H1 (cell line): ENCODE measurements around the gene APOL1. TPM values are rescaled to one million over a fixed set of nuclear protein-coding genes. Genes with fewer than 3 reads are reported as not detected.
A peak's percentile ranks its signal among the peaks of the same experiment; 100 is the strongest.

ENCODE experiments used
- CTCF ChIA-PET: fragments of 300-600 bp; sonication (Branson Sonifier 250); formaldehyde crosslinking; loops from one replicate; lab custom pipeline; 2021; ENCODE audit not compliant: partially characterized antibody; lab: Charles Lee
- POLR2A ChIA-PET: fragments of 300-600 bp; sonication (Branson Sonifier 250); formaldehyde crosslinking; loops from one replicate; lab custom pipeline; 2021; ENCODE audit warnings: inconsistent platforms; ENCODE audit not compliant: partially characterized antibody; lab: Charles Lee
- DNase-seq, 2 experiments: peaks; one replicate each; pipeline versions ENCODE4 v3.0.0 to v3.0.0-alpha.2; 2010 to 2022; ENCODE audit warnings: low spot score in 2 of 2, low read depth in 1 of 2, mixed read lengths in 1 of 2
- FAIRE-seq: peaks from 2 replicates; lab custom pipeline; 2011; peaks lifted over from hg19 to GRCh38; lab: Jason Lieb, UNC
- H2AFZ ChIP-seq: 2 replicates; pipeline ENCODE4 v1.8.1; 2012; ENCODE audit warnings: low read length, inconsistent platforms
- H2AK5ac ChIP-seq: 2 replicates; pipeline ENCODE4 v1.6.1; 2013; ENCODE audit warnings: low read depth, low read length
- H2BK120ac ChIP-seq: replicated peaks from 2 replicates; pipeline ENCODE3; 2013; ENCODE audit warnings: low read depth, low read length, inconsistent platforms
- H2BK12ac ChIP-seq: 2 replicates; pipeline ENCODE4 v1.6.1; 2013; ENCODE audit warnings: low read depth, low read length
- H2BK15ac ChIP-seq: 2 replicates; pipeline ENCODE4 v1.6.1; 2013; ENCODE audit warnings: low read length
- H2BK20ac ChIP-seq: 2 replicates; pipeline ENCODE4 v1.6.1; 2013; ENCODE audit warnings: low read length
- H2BK5ac ChIP-seq: 2 replicates; pipeline ENCODE4 v1.6.1; 2013; ENCODE audit warnings: low read depth, low read length
- H3K14ac ChIP-seq: 2 replicates; pipeline ENCODE4 v1.6.1; 2013; ENCODE audit warnings: inconsistent platforms; ENCODE audit not compliant: insufficient read length
- H3K18ac ChIP-seq: 2 replicates; pipeline ENCODE4 v1.6.1; 2013; ENCODE audit warnings: low read length; ENCODE audit errors: extremely low read depth
- H3K23ac ChIP-seq: 2 replicates; pipeline ENCODE4 v1.6.1; 2013; ENCODE audit warnings: inconsistent platforms; ENCODE audit not compliant: insufficient read length
- H3K23me2 ChIP-seq: 2 replicates; pipeline ENCODE4 v1.6.1; 2013; ENCODE audit warnings: low read depth, low read length
- H3K27ac ChIP-seq: 2 replicates; pipeline ENCODE4 v1.6.1; 2011; ENCODE audit warnings: low read depth, low read length, inconsistent platforms
- H3K27me3 ChIP-seq, 4 experiments: replicated peaks in 1 of 4; 1 replicate in 1 of 4; 2 replicates in 3 of 4; pipeline versions ENCODE4 v1.6.1 to v1.8.1; 2011 to 2013; ENCODE audit warnings: low read length in 3 of 4, mild to moderate bottlenecking in 3 of 4, inconsistent platforms in 2 of 4, mixed read lengths in 2 of 4, moderate library complexity in 1 of 4; ENCODE audit not compliant: control insufficient read depth in 3 of 4, insufficient read depth in 3 of 4; ENCODE audit errors: extremely low read depth in 1 of 4
- H3K36me3 ChIP-seq, 4 experiments: 2 replicates each; pipeline versions ENCODE4 v1.6.1 to v1.8.1; 2011 to 2013; ENCODE audit warnings: mild to moderate bottlenecking in 4 of 4, low read length in 3 of 4, moderate library complexity in 2 of 4, control low read depth in 1 of 4, inconsistent platforms in 1 of 4; ENCODE audit not compliant: insufficient read depth in 4 of 4, control insufficient read depth in 2 of 4
- H3K4ac ChIP-seq: replicated peaks from 2 replicates; pipeline ENCODE3; 2013; ENCODE audit warnings: low read length, low read depth, mixed read lengths, inconsistent platforms; ENCODE audit not compliant: insufficient read length
- H3K4me1 ChIP-seq, 4 experiments: replicated peaks in 1 of 4; 1 replicate in 1 of 4; 2 replicates in 3 of 4; pipeline versions ENCODE4 v1.6.1 to v1.8.1; 2011 to 2013; ENCODE audit warnings: low read length in 3 of 4, inconsistent platforms in 2 of 4, mixed read lengths in 1 of 4; ENCODE audit not compliant: insufficient read depth in 4 of 4, control insufficient read depth in 3 of 4
- H3K4me2 ChIP-seq, 2 experiments: 2 replicates each; pipeline versions ENCODE4 v1.6.1 to v1.8.1; 2011 to 2013; ENCODE audit warnings: low read depth in 2 of 2, low read length in 2 of 2, control low read depth in 1 of 2, inconsistent platforms in 1 of 2, mild to moderate bottlenecking in 1 of 2; ENCODE audit not compliant: insufficient read depth in 1 of 2
- H3K4me3 ChIP-seq, 4 experiments: fragments of 200-600, 300-600 bp in 1 of 4; sonication (generic), shearing (Covaris generic), sonication (Bioruptor Twin) in 1 of 4; 2 replicates each; pipeline versions ENCODE4 v1.5.1 to v1.8.1; 2011 to 2016; ENCODE audit warnings: low read length in 4 of 4, low read depth in 3 of 4, control low read depth in 2 of 4, inconsistent platforms in 2 of 4, mild to moderate bottlenecking in 2 of 4, mixed read lengths in 1 of 4, moderate library complexity in 1 of 4; ENCODE audit not compliant: insufficient read depth in 2 of 4; ENCODE audit errors: extremely low read depth in 1 of 4
- H3K56ac ChIP-seq: replicated peaks from 2 replicates; pipeline ENCODE3; 2013; ENCODE audit warnings: low read depth, mild to moderate bottlenecking, mixed read lengths, low read length, inconsistent platforms; ENCODE audit not compliant: insufficient read length
- H3K79me1 ChIP-seq: 2 replicates; pipeline ENCODE4 v1.6.1; 2013; ENCODE audit warnings: low read depth, low read length, control low read depth
- H3K79me2 ChIP-seq, 2 experiments: 2 replicates each; pipeline versions ENCODE4 v1.6.1 to v1.8.1; 2012 to 2013; ENCODE audit warnings: low read length in 2 of 2, mild to moderate bottlenecking in 2 of 2, inconsistent platforms in 1 of 2; ENCODE audit not compliant: insufficient read depth in 2 of 2, control insufficient read depth in 1 of 2
- H3K9ac ChIP-seq, 4 experiments: replicated peaks in 1 of 4; 1 replicate in 1 of 4; 2 replicates in 3 of 4; pipeline versions ENCODE4 v1.6.1 to v1.8.1; 2011 to 2013; ENCODE audit warnings: low read depth in 3 of 4, low read length in 3 of 4, control low read depth in 2 of 4, mild to moderate bottlenecking in 2 of 4, moderate library complexity in 2 of 4, inconsistent platforms in 1 of 4; ENCODE audit errors: extremely low read depth in 1 of 4
- H3K9me3 ChIP-seq, 2 experiments: 2 replicates each; pipeline versions ENCODE4 v1.6.1 to v1.8.1; 2012 to 2013; ENCODE audit warnings: mild to moderate bottlenecking in 2 of 2, moderate library complexity in 2 of 2, control low read depth in 1 of 2, inconsistent platforms in 1 of 2, low read depth in 1 of 2, low read length in 1 of 2, mixed read lengths in 1 of 2; ENCODE audit not compliant: insufficient read depth in 2 of 2
- H4K20me1 ChIP-seq, 2 experiments: replicated peaks in 1 of 2; 2 replicates each; pipeline versions ENCODE3 to v1.8.1; 2011 to 2013; ENCODE audit warnings: inconsistent platforms in 2 of 2, low read length in 2 of 2, mild to moderate bottlenecking in 1 of 2; ENCODE audit not compliant: insufficient read depth in 2 of 2, control insufficient read depth in 1 of 2
- H4K5ac ChIP-seq: 2 replicates; pipeline ENCODE4 v1.6.1; 2013; ENCODE audit warnings: low read length, low read depth, mixed read lengths, inconsistent platforms; ENCODE audit not compliant: insufficient read length
- H4K8ac ChIP-seq: 2 replicates; pipeline ENCODE4 v1.8.0; 2013; ENCODE audit warnings: mild to moderate bottlenecking, moderate library complexity, low read length, inconsistent platforms; ENCODE audit not compliant: insufficient read depth; ENCODE audit errors: extremely low read depth
- H4K91ac ChIP-seq: replicated peaks from 2 replicates; pipeline ENCODE3; 2013; ENCODE audit warnings: low read length, mixed read lengths, inconsistent platforms; ENCODE audit not compliant: insufficient read length
- BCL11A ChIP-seq, 2 experiments: IDR thresholded peaks; one replicate each; pipeline ENCODE4 v1.6.1; 2011; ENCODE audit warnings: low read depth in 2 of 2, low read length in 2 of 2, mild to moderate bottlenecking in 2 of 2
- CTBP2 ChIP-seq: IDR thresholded peaks from 2 replicates; pipeline ENCODE4 v1.7.0; 2011; ENCODE audit warnings: borderline replicate concordance, mild to moderate bottlenecking, moderate library complexity, mixed read lengths, low read length; ENCODE audit not compliant: insufficient read depth, insufficient read length
- HDAC6 ChIP-seq: IDR thresholded peaks from one replicate; pipeline ENCODE4 v1.7.1; 2012; ENCODE audit warnings: low read depth, mild to moderate bottlenecking, inconsistent platforms, low read length, moderate library complexity
- POU5F1 ChIP-seq: IDR thresholded peaks from 2 replicates; pipeline ENCODE4 v1.6.1; 2011; ENCODE audit warnings: low read depth, mild to moderate bottlenecking, low read length, moderate library complexity
- RAD21 ChIP-seq, 2 experiments: IDR thresholded peaks in 1 of 2; conservative IDR thresholded peaks in 1 of 2; 2 replicates each; pipeline ENCODE4 v1.6.1; 2011; ENCODE audit warnings: low read depth in 2 of 2, low read length in 2 of 2, improper control_type of control experiment in 1 of 2, inconsistent platforms in 1 of 2, mild to moderate bottlenecking in 1 of 2, moderate library complexity in 1 of 2
- RXRA ChIP-seq: IDR thresholded peaks from 2 replicates; pipeline ENCODE4 v1.6.1; 2011; ENCODE audit warnings: low read depth, mild to moderate bottlenecking, low read length, moderate library complexity; ENCODE audit not compliant: insufficient read depth
- SAP30 ChIP-seq: fragments of 300-600 bp; sonication (generic); IDR thresholded peaks from 2 replicates; pipeline ENCODE4 v1.7.1; 2012; ENCODE audit warnings: low read length, moderate library complexity, mild to moderate bottlenecking, inconsistent platforms; ENCODE audit not compliant: insufficient read depth, insufficient replicate concordance
- SP2 ChIP-seq: IDR thresholded peaks from 2 replicates; pipeline ENCODE4 v1.6.1; 2012; ENCODE audit warnings: mild to moderate bottlenecking, low read length, inconsistent platforms
- SUZ12 ChIP-seq: fragments of 200-600 bp; sonication (generic); IDR thresholded peaks from 2 replicates; pipeline ENCODE4 v1.6.1; 2012; ENCODE audit warnings: mild to moderate bottlenecking, inconsistent platforms, low read length, moderate library complexity, mixed read lengths
- WGBS, 2 experiments: shearing (Covaris generic) in 1 of 2; methylation state at CpG; one replicate each; pipeline versions ENCODE4 v1.1.6 to v1.1.7; 2013 to 2015; ENCODE audit warnings: low lambda C conversion rate in 2 of 2, mixed read lengths in 2 of 2, inconsistent platforms in 1 of 2, low coverage in 1 of 2, missing lambda C conversion rate in 1 of 2; ENCODE audit not compliant: insufficient replicate concordance in 2 of 2, insufficient coverage in 1 of 2, insufficient read length in 1 of 2; ENCODE audit errors: extremely low coverage in 1 of 2, missing lambda C conversion rate in 1 of 2; 5-methylcytosine and 5-hydroxymethylcytosine counted together
- polyA plus RNA-seq, 7 experiments: library from polyadenylated mRNA; depleted of rRNA in 3 of 7; stranded (reverse) in 5 of 7; unstranded in 2 of 7; fragments of >200 nt in 5 of 7; fragments of 200-250 nt in 2 of 7; gene quantifications; 1 replicate in 5 of 7; 2 replicates in 1 of 7; 4 replicates in 1 of 7; pipeline versions ENCODE4 v1.2.1 to v1.2.3, GENCODE V29; 2011 to 2013; ENCODE audit warnings: missing spikeins in 2 of 7, mixed read lengths in 2 of 7
- total RNA-seq: library from RNA; stranded (reverse); fragmentation: NEBNext Ultra II Directional; extraction: Animal tissue kit (Norgen Biotek cat#: 25700); gene quantifications from 2 replicates; pipeline ENCODE4 v1.2.1, GENCODE V29; 2021
- TF ChIP-seq, protein P1 (sequence below): IDR thresholded peaks from 2 replicates; pipeline ENCODE4 v1.6.1; 2011; ENCODE audit warnings: low read length, improper control_type of control experiment

APOL1 gene
- total and polyA plus RNA-seq, 2 of the 8 experiments (the other 6 are each of a cell fraction or from before 2014, with no cell fraction given), result not detected

DNA sequence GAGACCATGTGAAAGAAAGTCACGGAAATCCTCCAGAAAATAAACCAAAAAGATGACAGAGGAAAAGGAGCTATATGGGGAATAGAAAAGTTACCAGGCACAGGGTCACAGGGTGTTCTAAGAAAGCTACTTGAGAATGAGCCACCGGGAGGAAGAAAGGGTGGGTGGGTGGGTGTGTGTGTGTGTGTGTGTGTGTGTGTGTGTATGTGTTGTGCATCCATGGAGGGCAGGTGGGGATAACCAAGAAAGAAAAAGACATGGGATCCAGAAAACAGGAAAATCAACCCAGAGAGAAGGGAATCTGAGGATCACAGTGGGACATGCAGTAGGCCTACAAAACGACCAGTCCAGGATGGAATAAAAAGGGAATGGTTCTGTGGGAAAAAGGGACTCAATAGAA is 17.3 kb upstream of the APOL1 start:
- Histone ChIP-seq H2BK15ac (no peak overlapping the region), H3K79me2 (peaks cover 0 to 5% of the 10 kb centered on the region in 2 experiments; a peak in 1 of 4 replicates), H3K4me3 (no peak overlapping the region), H3K4ac (no peak overlapping the region), H4K8ac (no peak overlapping the region), H3K4me1 (peaks cover 0 to 16% (median 9%) of the 10 kb centered on the region in 4 experiments; a peak in 6 of 7 replicates), H2BK12ac (no peak overlapping the region), H2AFZ (no peak overlapping the region), H2BK20ac (no peak overlapping the region), H3K23ac (no peak overlapping the region), H2BK5ac (no peak overlapping the region), H2BK120ac (no peak overlapping the region), H2AK5ac (no peak overlapping the region), H3K18ac (no peak overlapping the region), H3K23me2 (peaks cover 3% of the 10 kb centered on the region), H3K56ac (peak overlapping the region; percentile 64), H4K20me1 (no peaks in the 10 kb centered on the region), H4K5ac (no peak overlapping the region), H3K14ac (no peak overlapping the region), H3K27ac (no peak overlapping the region), H3K4me2 (no peak overlapping the region), H3K36me3 (peaks cover 0 to under 1% (median 0%) of the 10 kb centered on the region in 4 experiments; a peak in 1 of 8 replicates), H3K9ac (no peak overlapping the region), H3K9me3 (no peaks in the 10 kb centered on the region), H3K27me3 (no peaks in the 10 kb centered on the region), H3K79me1 (no peaks in the 10 kb centered on the region), H4K91ac (no peak overlapping the region)
- WGBS, 2 experiments, result 90% methylated on average over 3 of the region's 3 CpGs; no CpG with 5 or more reads in 1 of the 2 experiments
- FAIRE-seq, result no peak
- TF ChIP-seq HDAC6, result no peak
- no peak for TF ChIP-seq RAD21 (IDR thresholded peaks at IDR 0.05 in 1 of 2, conservative IDR thresholded peaks at IDR 0.05 in 1 of 2; ENCODE audit: low read depth in 2 of 2, low read length in 2 of 2)
- TF ChIP-seq BCL11A (IDR thresholded peaks at IDR 0.05; ENCODE audit: low read depth in 2 of 2, low read length in 2 of 2), result no peak
- TF ChIP-seq, protein P1, sequence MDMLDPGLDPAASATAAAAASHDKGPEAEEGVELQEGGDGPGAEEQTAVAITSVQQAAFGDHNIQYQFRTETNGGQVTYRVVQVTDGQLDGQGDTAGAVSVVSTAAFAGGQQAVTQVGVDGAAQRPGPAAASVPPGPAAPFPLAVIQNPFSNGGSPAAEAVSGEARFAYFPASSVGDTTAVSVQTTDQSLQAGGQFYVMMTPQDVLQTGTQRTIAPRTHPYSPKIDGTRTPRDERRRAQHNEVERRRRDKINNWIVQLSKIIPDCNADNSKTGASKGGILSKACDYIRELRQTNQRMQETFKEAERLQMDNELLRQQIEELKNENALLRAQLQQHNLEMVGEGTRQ, result no peak
- no peak for TF ChIP-seq SP2
- no peak for TF ChIP-seq RXRA
- TF ChIP-seq SAP30, result no peak
- TF ChIP-seq CTBP2, result no peak
- no peak for TF ChIP-seq POU5F1
- TF ChIP-seq SUZ12, result no peak
- CTCF ChIA-PET, result interaction anchor here (0.8 to 4.0 kb wide), 7 partner anchors 10 to 50 kb away, joined by 3 to 20 read pairs (median 4); no protein-coding TSS in a partner anchor
- POLR2A ChIA-PET, result interaction anchor here (1.6 kb wide), 1 partner anchor 10 kb away, joined by 3 read pairs; no protein-coding TSS in a partner anchor
- DNase-seq, result no peak
